ENCODE data around the gene GON7.
"Not testable (repeated sequence)": the region's sequence is repeated elsewhere in the genome, so short reads cannot be mapped to it uniquely, and the experiment has no call there.

The GON7 gene

DNA sequence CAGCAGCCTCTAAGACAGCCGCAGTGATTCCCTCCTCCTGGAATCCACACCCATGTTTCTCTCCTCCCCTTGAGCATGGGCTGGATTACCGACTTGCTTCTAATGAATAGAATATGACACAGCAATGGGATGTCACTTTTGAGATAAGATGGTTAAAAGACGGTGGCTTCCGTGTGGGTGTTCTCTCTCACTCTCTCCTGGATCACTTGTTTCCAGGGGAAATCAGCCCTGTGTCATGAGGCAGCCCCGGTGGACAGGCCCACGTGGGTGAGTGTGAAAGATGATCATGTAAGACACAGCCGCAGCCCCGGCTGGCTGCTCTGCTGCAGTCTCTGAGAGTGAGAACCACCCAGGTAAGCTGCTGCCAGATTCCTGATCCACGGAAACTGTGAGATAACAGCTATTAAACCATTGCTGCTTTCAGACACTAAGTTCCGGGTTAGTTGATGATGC is 32.9 kb downstream of the GON7 start:
- no peaks in the 10 kb centered on the region for H3K36me3 ChIP-seq (ENCODE audit: control insufficient read depth in 2 of 2, insufficient read depth in 2 of 2, low read length in 2 of 2)
- H3K9ac ChIP-seq (ENCODE audit: low read length in 2 of 2) = no peak overlapping the region
- H3K4me1 ChIP-seq (ENCODE audit: control insufficient read depth, insufficient read depth, low read length) = no peaks in the 10 kb centered on the region
- no peaks in the 10 kb centered on the region for H3K9me3 ChIP-seq (ENCODE audit: control insufficient read depth in 2 of 2, low read length in 2 of 2)
- no peak overlapping the region for H3K27ac ChIP-seq (ENCODE audit: low read length)
- peaks cover 0 to 7% of the 10 kb centered on the region in 2 donors for H3K27me3 ChIP-seq (ENCODE audit: control insufficient read depth in 1 of 2, insufficient read depth in 2 of 2, low read length in 2 of 2)
- H3K4me3 ChIP-seq (ENCODE audit: low read length in 2 of 2) = no peak overlapping the region

DNA sequence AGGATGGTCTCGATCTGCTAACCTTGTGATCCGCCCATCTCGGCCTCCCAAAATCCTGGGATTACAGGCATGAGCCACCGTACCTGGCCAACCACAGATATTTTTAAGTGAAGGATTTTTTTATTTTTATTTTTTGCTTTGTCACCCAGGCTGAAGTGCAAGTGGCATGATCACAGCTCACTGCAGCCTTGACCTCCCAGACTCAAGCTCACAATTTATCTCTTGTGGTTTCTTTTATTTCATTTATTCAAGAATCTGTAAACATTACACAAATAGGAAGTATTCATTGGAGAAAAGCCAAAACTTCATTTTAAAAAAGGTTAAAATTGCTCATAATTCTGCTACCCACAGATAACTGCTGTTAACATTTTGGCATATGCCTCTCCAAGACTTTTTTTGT is 35.5 kb downstream of the GON7 start:
- Histone ChIP-seq H3K9me3 (ENCODE audit: control insufficient read depth in 2 of 2, low read length in 2 of 2) (no peaks in the 10 kb centered on the region), H3K9ac (ENCODE audit: low read length in 2 of 2) (no peak overlapping the region), H3K27me3 (ENCODE audit: control insufficient read depth in 1 of 2, insufficient read depth in 2 of 2, low read length in 2 of 2) (peaks cover 0 to 7% of the 10 kb centered on the region in 2 donors), H3K36me3 (ENCODE audit: control insufficient read depth in 2 of 2, insufficient read depth in 2 of 2, low read length in 2 of 2) (no peaks in the 10 kb centered on the region), H3K4me1 (ENCODE audit: control insufficient read depth, insufficient read depth, low read length) (no peaks in the 10 kb centered on the region), H3K4me3 (ENCODE audit: low read length in 2 of 2) (no peak overlapping the region), H3K27ac (ENCODE audit: low read length) (no peak overlapping the region)

DNA sequence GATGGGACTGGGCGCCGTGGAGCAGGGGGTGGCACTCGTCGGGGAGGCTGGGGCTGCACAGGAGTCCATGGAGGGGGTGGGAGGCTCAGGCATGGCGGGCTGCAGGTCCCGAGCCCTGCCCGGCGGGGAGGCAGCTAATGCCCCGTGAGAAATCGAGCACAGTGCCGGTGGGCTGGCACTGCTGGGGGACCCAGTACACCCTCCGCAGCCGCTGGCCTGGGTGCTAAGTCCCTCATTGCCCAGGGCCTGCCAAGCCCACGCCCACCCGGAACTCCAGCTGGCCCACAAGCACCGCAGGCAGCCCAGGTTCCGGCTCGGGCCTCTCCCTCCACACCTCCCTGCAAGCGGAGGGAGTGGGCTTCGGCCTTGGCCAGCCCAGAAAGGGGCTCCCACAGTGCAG is 36.7 kb downstream of the GON7 start:
- H3K4me1 ChIP-seq (ENCODE audit: control insufficient read depth, insufficient read depth, low read length); H3K4me3 ChIP-seq (ENCODE audit: low read length in 2 of 2); H3K36me3 ChIP-seq (ENCODE audit: control insufficient read depth in 2 of 2, insufficient read depth in 2 of 2, low read length in 2 of 2); H3K27me3 ChIP-seq (ENCODE audit: control insufficient read depth in 1 of 2, insufficient read depth in 2 of 2, low read length in 2 of 2); H3K9ac ChIP-seq (ENCODE audit: low read length in 2 of 2); H3K27ac ChIP-seq (ENCODE audit: low read length); H3K9me3 ChIP-seq (ENCODE audit: control insufficient read depth in 2 of 2, low read length in 2 of 2): not testable (repeated sequence)

DNA sequence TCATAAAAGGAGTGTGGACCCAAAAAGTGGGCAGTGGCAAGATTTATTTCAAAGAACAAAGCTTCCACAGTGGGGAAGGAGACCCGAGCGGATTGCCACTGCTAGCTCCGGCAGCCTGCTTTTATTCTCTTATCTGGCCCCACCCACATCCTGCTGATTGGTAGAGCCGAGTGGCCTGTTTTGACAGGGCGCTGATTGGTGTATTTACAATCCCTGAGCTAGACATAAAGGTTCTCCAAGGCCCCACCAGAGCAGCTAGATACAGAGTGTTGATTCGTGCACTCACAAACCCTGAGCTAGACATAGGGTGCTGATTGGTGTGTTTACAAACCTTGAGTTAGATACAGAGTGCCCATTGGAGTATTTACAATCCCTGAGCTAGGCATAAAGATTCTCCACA is 37.2 kb downstream of the GON7 start:
- H3K4me3 ChIP-seq (ENCODE audit: low read length in 2 of 2); H3K36me3 ChIP-seq (ENCODE audit: control insufficient read depth in 2 of 2, insufficient read depth in 2 of 2, low read length in 2 of 2); H3K9ac ChIP-seq (ENCODE audit: low read length in 2 of 2); H3K9me3 ChIP-seq (ENCODE audit: control insufficient read depth in 2 of 2, low read length in 2 of 2); H3K27me3 ChIP-seq (ENCODE audit: control insufficient read depth in 1 of 2, insufficient read depth in 2 of 2, low read length in 2 of 2); H3K4me1 ChIP-seq (ENCODE audit: control insufficient read depth, insufficient read depth, low read length); H3K27ac ChIP-seq (ENCODE audit: low read length): not testable (repeated sequence)

DNA sequence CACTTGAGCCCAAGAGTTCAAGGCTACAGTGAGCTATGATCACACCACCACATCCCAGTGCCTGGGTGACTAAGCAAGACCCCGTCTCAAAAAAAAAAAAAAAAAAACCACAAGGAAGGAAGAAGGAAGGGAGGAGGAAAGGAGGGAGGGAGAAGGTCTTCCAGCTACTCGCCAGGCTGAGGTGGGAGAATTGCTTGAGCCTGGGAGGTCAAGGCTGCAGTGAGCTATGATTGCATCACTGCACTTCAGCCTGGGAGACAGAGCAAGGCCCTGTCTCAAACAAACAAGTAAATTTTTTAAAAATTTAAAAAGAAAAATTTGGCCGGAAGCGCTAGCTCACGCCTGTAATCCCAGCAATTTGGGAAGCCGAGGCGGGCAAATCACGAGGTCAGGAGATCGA is 38.3 kb downstream of the GON7 start:
- H3K9me3 ChIP-seq (ENCODE audit: control insufficient read depth in 2 of 2, low read length in 2 of 2); H3K4me3 ChIP-seq (ENCODE audit: low read length in 2 of 2); H3K36me3 ChIP-seq (ENCODE audit: control insufficient read depth in 2 of 2, insufficient read depth in 2 of 2, low read length in 2 of 2); H3K27ac ChIP-seq (ENCODE audit: low read length); H3K9ac ChIP-seq (ENCODE audit: low read length in 2 of 2); H3K27me3 ChIP-seq (ENCODE audit: control insufficient read depth in 1 of 2, insufficient read depth in 2 of 2, low read length in 2 of 2); H3K4me1 ChIP-seq (ENCODE audit: control insufficient read depth, insufficient read depth, low read length): not testable (repeated sequence)

DNA sequence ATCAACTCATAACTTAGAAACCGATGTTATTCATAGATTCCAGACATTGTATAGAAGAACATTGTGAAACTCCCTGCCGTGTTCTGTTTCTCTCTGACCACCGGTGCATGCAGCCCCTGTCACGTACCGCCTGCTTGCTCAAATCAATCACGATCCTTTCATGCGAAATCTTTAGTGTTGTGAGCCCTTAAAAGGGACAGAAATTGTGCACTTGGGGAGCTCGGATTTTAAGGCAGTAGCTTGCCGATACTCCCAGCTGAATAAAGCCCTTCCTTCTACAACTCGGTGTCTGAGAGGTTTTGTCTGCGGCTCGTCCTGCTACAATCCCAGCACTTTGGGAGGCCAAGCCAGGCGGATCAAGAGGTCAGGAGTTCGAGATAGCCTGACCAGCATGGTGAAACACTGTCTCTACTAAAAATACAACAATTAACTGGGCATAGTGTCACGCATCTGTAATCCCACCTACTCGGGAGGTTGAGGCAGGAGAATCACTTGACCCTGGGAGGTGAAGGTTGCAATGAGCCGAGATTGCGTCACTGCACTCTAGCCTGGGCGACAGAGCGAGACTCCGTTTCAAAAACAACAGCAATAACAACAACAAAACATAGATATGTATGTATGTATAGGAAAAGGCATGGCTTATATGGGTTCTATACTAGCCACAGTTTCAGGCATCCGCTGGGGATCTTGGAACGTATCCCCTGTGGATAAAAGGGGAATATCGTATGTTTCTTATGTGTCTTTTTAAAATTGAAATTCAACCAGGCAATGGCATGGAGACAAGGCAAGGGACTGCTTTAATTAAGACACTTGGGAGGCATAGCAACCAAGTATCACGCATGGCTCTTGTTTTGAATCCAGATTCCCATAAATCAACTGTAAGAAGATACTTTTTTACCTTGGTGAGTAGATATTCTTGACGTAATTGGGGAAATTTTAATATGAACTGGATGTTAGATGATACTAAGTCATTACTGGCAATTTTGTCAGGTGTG is 41.3 kb downstream of the GON7 start:
- H3K27me3 ChIP-seq (ENCODE audit: control insufficient read depth in 1 of 2, insufficient read depth in 2 of 2, low read length in 2 of 2); H3K4me3 ChIP-seq (ENCODE audit: low read length in 2 of 2); H3K9me3 ChIP-seq (ENCODE audit: control insufficient read depth in 2 of 2, low read length in 2 of 2); H3K36me3 ChIP-seq (ENCODE audit: control insufficient read depth in 2 of 2, insufficient read depth in 2 of 2, low read length in 2 of 2); H3K27ac ChIP-seq (ENCODE audit: low read length); H3K4me1 ChIP-seq (ENCODE audit: control insufficient read depth, insufficient read depth, low read length); H3K9ac ChIP-seq (ENCODE audit: low read length in 2 of 2): not testable (repeated sequence)

DNA sequence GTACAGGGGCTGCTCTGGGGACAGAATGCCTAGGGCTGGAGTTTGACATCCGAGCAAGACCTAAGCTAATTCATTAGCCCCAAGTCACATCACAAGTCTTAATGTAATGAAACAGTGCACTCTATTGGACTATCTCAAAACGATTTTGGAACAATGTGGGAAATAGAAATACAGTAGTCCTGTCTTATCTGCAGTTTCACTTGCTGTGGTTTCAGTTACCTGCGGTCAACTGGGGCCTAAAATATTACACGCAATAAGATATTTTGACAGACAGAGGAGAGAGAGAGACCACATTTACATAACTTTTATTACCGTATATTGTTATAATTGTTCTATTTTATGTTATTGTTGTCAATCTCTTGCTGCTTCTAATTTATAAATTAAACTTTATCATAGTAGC is 43.3 kb downstream of the GON7 start:
- H3K27ac ChIP-seq (ENCODE audit: low read length) = no peak overlapping the region

DNA sequence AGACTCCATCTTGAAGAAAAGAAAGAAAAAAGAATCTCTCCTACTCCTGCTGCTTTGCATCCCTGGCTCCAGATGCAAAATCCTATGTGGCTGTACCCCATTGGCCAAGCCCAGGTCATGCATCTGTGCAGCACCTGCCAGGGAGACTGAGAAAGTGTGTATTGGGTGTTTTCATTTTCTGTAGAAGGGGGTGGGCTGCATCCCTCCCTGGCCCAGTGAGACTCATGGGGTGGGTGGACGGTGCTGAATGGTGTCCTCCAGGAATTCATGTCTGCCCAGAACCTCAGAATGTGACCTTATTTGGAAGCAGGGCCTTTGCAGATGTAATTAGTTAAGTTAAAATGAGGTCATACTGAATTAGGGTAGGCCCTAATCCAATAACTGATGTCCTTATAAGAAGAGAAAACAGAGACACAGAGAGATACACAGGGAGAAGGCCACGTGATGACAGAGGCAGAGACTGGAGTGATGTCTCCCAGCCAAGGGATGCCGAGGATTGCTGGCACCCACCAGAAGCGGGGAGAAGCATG is 45.4 kb downstream of the GON7 start:
- no peaks in the 10 kb centered on the region for H3K27me3 ChIP-seq (ENCODE audit: control insufficient read depth in 1 of 2, insufficient read depth in 2 of 2, low read length in 2 of 2)
- H3K9ac ChIP-seq (ENCODE audit: low read length in 2 of 2) = no peak overlapping the region
- no peak overlapping the region for H3K4me3 ChIP-seq (ENCODE audit: low read length in 2 of 2)
- H3K27ac ChIP-seq (ENCODE audit: low read length) = no peak overlapping the region
- H3K9me3 ChIP-seq (ENCODE audit: control insufficient read depth in 2 of 2, low read length in 2 of 2) = no peaks in the 10 kb centered on the region
- no peaks in the 10 kb centered on the region for H3K36me3 ChIP-seq (ENCODE audit: control insufficient read depth in 2 of 2, insufficient read depth in 2 of 2, low read length in 2 of 2)
- no peaks in the 10 kb centered on the region for H3K4me1 ChIP-seq (ENCODE audit: control insufficient read depth, insufficient read depth, low read length)

More for the DNA sequence above, 43.3 kb downstream of the GON7 start:
- no peaks in the 10 kb centered on the region for H3K9me3 ChIP-seq (ENCODE audit: control insufficient read depth in 2 of 2, low read length in 2 of 2)
- H3K4me1 ChIP-seq (ENCODE audit: control insufficient read depth, insufficient read depth, low read length) = no peaks in the 10 kb centered on the region
- no peaks in the 10 kb centered on the region for H3K36me3 ChIP-seq (ENCODE audit: control insufficient read depth in 2 of 2, insufficient read depth in 2 of 2, low read length in 2 of 2)
- H3K27me3 ChIP-seq (ENCODE audit: control insufficient read depth in 1 of 2, insufficient read depth in 2 of 2, low read length in 2 of 2) = no peaks in the 10 kb centered on the region
- no peak overlapping the region for H3K9ac ChIP-seq (ENCODE audit: low read length in 2 of 2)
- H3K4me3 ChIP-seq (ENCODE audit: low read length in 2 of 2) = no peak overlapping the region

DNA sequence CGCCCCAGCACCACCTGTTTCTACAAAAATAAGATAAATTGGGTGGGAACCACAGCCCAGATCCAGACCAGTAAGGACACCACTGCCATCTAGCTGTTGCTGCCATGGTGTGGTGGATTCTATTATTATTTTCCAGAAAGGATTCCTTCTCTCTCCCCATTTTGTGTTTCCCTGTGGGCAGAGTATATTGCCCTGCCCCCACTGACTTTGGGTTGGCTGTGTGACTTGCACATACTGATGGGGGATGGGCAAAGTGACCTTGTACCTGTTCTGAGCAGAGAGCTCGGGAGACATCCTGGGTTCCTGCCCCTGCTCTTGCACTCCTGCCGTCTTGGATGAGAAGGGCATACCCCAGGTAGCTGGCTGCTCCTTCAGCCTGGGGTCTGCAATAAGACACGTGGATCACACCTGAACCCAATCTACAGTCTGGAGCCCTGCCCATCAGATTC is 46.5 kb downstream of the GON7 start:
- Histone ChIP-seq H3K36me3 (ENCODE audit: control insufficient read depth in 2 of 2, insufficient read depth in 2 of 2, low read length in 2 of 2) (no peaks in the 10 kb centered on the region), H3K4me1 (ENCODE audit: control insufficient read depth, insufficient read depth, low read length) (no peaks in the 10 kb centered on the region), H3K4me3 (ENCODE audit: low read length in 2 of 2) (no peak overlapping the region), H3K9ac (ENCODE audit: low read length in 2 of 2) (no peak overlapping the region), H3K9me3 (ENCODE audit: control insufficient read depth in 2 of 2, low read length in 2 of 2) (no peaks in the 10 kb centered on the region), H3K27ac (ENCODE audit: low read length) (no peak overlapping the region), H3K27me3 (ENCODE audit: control insufficient read depth in 1 of 2, insufficient read depth in 2 of 2, low read length in 2 of 2) (no peaks in the 10 kb centered on the region)

GRCh38 chr14:93159625-93160352 is 47.1 kb downstream of the GON7 start:
- H3K27me3 ChIP-seq (ENCODE audit: control insufficient read depth in 1 of 2, insufficient read depth in 2 of 2, low read length in 2 of 2); H3K9ac ChIP-seq (ENCODE audit: low read length in 2 of 2); H3K36me3 ChIP-seq (ENCODE audit: control insufficient read depth in 2 of 2, insufficient read depth in 2 of 2, low read length in 2 of 2); H3K27ac ChIP-seq (ENCODE audit: low read length); H3K4me1 ChIP-seq (ENCODE audit: control insufficient read depth, insufficient read depth, low read length); H3K9me3 ChIP-seq (ENCODE audit: control insufficient read depth in 2 of 2, low read length in 2 of 2); H3K4me3 ChIP-seq (ENCODE audit: low read length in 2 of 2): not testable (repeated sequence)
